HUES48 (cell line): ENCODE results near the gene ABCB11.

Source experiments
- H3K27ac ChIP-seq: one replicate; pipeline ENCODE4 v1.7.0; 2013; ENCODE audit warnings: low read depth, low read length, inconsistent platforms
- H3K27me3 ChIP-seq: 2 replicates; pipeline ENCODE4 v1.6.1; 2013; ENCODE audit warnings: mild to moderate bottlenecking, low read length; ENCODE audit not compliant: control insufficient read depth, insufficient read depth
- H3K36me3 ChIP-seq: 2 replicates; pipeline ENCODE4 v1.6.1; 2013; ENCODE audit warnings: low read length; ENCODE audit not compliant: control insufficient read depth, insufficient read depth
- H3K4me1 ChIP-seq: 2 replicates; pipeline ENCODE4 v1.6.1; 2013; ENCODE audit warnings: mild to moderate bottlenecking, low read length; ENCODE audit not compliant: control insufficient read depth, insufficient read depth
- H3K4me3 ChIP-seq: 2 replicates; pipeline ENCODE4 v1.5.1; 2013; ENCODE audit warnings: mild to moderate bottlenecking, low read depth, low read length
- H3K9ac ChIP-seq: 2 replicates; pipeline ENCODE4 v1.6.1; 2013; ENCODE audit warnings: mild to moderate bottlenecking, low read depth, low read length, moderate library complexity
- H3K9me3 ChIP-seq: 2 replicates; pipeline ENCODE4 v1.6.1; 2013; ENCODE audit warnings: low read length; ENCODE audit not compliant: control insufficient read depth, insufficient read depth

The ABCB11 gene

DNA sequence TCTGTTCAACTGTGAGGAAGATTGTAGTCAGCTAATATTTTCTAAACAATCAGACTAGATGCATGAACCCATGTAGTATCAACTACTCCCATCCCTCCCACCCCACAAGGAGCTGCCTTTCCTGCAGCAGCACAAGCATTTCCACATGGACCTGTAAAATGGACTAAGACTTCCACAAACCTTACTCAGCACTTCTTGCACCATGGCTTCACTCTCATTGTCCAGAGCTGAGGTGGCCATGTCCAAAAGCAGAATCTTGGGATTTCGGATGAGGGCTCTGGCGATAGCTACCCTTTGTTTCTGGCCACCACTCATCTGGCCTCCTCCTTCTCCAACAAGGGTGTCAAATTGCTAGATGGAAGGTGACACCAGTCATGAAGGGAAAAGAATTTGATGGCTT is 61.3 kb downstream of the ABCB11 start:
- Histone ChIP-seq H3K4me1 (peaks cover 4% of the 10 kb centered on the region; the same call in 1 of the 2 replicates), H3K4me3 (no peak overlapping the region), H3K27me3 (no peaks in the 10 kb centered on the region), H3K27ac (no peak overlapping the region), H3K9ac (no peak overlapping the region), H3K9me3 (no peaks in the 10 kb centered on the region), H3K36me3 (no peaks in the 10 kb centered on the region)

DNA sequence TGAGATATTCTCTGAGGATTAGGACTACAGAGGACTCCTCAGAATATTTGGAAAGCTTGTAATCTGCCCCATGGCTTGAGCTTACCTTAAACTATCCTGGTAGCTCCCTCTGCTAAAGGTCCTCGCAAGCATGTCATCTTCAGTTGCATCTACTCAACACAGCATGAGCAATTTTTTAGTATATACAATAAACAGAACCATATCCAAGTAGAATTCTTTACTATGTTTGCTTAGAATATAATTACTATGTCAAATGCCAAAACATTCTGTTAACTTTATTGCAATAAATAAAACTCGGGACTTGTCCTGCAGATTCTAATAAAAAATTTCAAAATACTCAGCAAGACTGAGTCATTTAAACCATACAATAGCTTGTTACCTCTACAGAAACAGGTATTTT is 62.8 kb downstream of the ABCB11 start:
- Histone ChIP-seq H3K4me3 (no peak overlapping the region), H3K36me3 (no peaks in the 10 kb centered on the region), H3K27ac (no peak overlapping the region), H3K27me3 (no peaks in the 10 kb centered on the region), H3K4me1 (peaks cover 4% of the 10 kb centered on the region; the same call in 1 of the 2 replicates), H3K9ac (no peak overlapping the region), H3K9me3 (no peaks in the 10 kb centered on the region)

- no peak overlapping the region for H3K27ac ChIP-seq
- H3K4me1 ChIP-seq: peaks cover 4% of the 10 kb centered on the region; the same call in 1 of the 2 replicates
Measured at GRCh38 chr2:168964251-168964807, 66.8 kb downstream of the ABCB11 start.

DNA sequence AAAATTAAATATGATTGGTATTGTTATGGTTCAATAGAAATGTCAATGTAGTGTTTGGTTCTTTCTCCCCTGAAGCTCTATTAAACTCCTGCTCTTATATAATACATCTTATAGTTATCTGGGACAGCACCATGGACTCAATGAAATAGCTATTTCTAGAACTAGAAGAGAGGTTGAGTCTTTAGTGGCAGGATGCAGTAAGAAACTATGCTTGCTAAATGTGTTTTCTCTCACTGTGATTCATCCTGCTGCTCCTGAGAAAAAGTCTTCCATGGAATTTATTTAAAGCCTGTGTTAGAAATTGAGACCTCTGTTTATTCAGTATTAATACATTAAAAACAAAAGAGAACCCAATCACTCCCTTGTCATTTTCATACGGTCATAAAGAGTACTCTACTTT is 68.5 kb downstream of the ABCB11 start:
- H3K4me1 ChIP-seq: peaks cover 4% of the 10 kb centered on the region; the same call in 1 of the 2 replicates
- no peaks in the 10 kb centered on the region for H3K9me3 ChIP-seq
- H3K36me3 ChIP-seq: no peaks in the 10 kb centered on the region
- H3K27me3 ChIP-seq: no peaks in the 10 kb centered on the region
- H3K9ac ChIP-seq: no peak overlapping the region
- no peak overlapping the region for H3K4me3 ChIP-seq
- no peak overlapping the region for H3K27ac ChIP-seq

More at GRCh38 chr2:168964251-168964807, 66.8 kb downstream of the ABCB11 start:
- Histone ChIP-seq H3K36me3 (no peaks in the 10 kb centered on the region), H3K9me3 (no peaks in the 10 kb centered on the region), H3K27me3 (no peaks in the 10 kb centered on the region), H3K4me3 (no peak overlapping the region), H3K9ac (no peak overlapping the region)

DNA sequence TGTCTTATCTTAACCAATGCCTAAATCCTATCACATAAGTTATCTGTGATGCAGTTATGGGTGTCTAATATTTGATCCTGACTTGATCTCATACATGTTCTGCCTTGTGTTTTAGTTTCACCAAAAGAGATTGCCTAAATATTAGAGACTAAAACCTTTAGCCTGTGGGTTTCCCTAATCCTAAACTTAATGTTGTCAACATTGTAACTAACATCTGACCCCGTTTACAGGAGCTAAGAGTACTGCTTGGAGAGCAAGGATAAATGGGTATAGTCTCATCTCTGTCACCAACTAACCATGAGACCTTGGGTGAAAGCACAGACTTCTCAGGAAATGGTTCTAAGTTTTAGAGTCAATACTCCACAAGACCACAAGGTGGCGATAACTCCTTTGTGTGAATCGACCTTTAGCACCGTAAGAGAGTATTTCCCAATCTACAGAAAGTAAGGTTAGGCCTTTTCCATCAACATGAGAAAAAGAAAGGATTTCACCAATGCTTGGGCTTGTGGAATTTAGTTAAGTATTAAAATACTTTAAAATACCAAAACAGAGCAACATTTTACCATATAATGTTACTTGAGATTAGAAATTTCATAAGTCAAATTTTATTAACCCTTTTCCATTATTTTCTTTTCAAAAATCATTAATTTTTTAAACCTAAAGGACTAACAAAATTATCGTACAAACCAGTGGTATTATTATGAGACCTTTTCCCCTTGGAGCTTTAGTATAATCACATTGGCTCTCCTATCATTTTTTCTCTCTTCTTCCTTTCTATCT is 69.5 kb downstream of the ABCB11 start:
- H3K27ac ChIP-seq: no peak overlapping the region
- no peaks in the 10 kb centered on the region for H3K27me3 ChIP-seq
- H3K36me3 ChIP-seq: no peaks in the 10 kb centered on the region
- no peaks in the 10 kb centered on the region for H3K4me1 ChIP-seq
- H3K9me3 ChIP-seq: no peaks in the 10 kb centered on the region
- H3K4me3 ChIP-seq: no peak overlapping the region
- H3K9ac ChIP-seq: no peak overlapping the region

DNA sequence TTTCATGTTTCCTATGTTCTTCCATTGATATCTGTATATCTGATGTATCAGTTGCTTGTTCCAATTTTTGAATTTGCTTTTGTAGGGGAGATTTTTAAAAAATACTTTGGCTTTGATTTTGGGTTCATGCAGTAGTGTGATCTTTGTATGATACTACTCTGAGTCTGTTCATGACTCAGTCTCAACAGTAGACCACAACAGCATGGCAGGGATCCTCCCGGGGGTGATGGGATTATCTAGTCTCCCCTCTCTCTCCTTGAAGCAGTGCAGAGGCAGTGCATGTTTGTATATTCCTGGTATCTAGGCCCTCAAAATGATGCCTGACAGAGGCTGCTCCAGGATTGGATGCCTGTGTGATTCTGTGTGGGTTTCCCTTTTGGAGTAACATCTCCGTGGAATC is 74.7 kb downstream of the ABCB11 start:
- Histone ChIP-seq H3K4me3 (no peak overlapping the region), H3K27me3 (no peaks in the 10 kb centered on the region), H3K9me3 (peaks cover 6% of the 10 kb centered on the region; the same call in 1 of the 2 replicates), H3K36me3 (no peaks in the 10 kb centered on the region), H3K27ac (no peak overlapping the region), H3K4me1 (no peaks in the 10 kb centered on the region), H3K9ac (no peak overlapping the region)

DNA sequence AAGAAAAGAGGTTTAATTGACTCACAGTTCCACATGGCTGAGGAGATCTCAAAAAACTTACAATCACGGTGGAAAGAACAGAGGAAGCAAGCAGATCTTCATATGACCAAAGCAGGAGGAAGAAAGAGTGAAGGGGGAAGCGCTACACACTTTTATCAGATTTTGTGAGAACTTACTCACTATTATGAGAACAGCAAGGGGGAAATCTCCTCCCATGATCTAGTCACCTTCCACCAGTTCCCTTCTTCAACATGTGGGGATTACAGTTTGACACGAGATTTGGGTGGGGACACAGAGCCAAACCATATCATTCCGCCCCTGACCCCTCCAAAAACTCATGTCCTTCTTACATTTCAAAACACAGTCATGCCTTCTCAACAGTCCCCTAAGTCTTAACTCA is 75.8 kb downstream of the ABCB11 start:
- no peaks in the 10 kb centered on the region for H3K4me1 ChIP-seq
- no peaks in the 10 kb centered on the region for H3K27me3 ChIP-seq
- H3K9me3 ChIP-seq: peaks cover 6% of the 10 kb centered on the region; the same call in 1 of the 2 replicates
- no peak overlapping the region for H3K4me3 ChIP-seq
- H3K27ac ChIP-seq: no peak overlapping the region
- no peak overlapping the region for H3K9ac ChIP-seq
- no peaks in the 10 kb centered on the region for H3K36me3 ChIP-seq

GRCh38 chr2:168954256-168954655 is 76.9 kb downstream of the ABCB11 start:
- H3K4me1 ChIP-seq: no peaks in the 10 kb centered on the region
- no peak overlapping the region for H3K27ac ChIP-seq
- H3K27me3 ChIP-seq: no peaks in the 10 kb centered on the region
- H3K4me3 ChIP-seq: no peak overlapping the region
- no peak overlapping the region for H3K9ac ChIP-seq
- no peaks in the 10 kb centered on the region for H3K36me3 ChIP-seq
- peaks cover 6% of the 10 kb centered on the region; the same call in 1 of the 2 replicates for H3K9me3 ChIP-seq

DNA sequence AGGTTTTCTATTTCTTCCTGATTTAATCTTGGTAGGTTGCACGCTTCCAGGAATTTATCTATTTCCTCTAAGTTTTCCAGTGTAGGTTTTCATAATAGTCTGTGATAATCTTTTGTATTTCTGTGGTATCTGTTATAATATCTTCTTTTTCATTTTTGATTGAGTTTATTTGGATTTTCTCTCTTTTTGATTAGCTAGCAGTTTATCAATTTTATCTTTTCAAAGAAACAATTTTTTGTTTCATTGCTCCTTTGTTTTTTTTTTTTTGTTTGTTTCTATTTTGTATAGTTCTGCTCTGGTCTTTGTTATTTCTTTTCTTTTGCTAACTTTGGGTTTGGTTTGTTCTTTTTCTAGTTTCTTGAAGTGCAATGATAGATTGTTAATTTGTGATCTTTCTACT is 78.7 kb downstream of the ABCB11 start:
- Histone ChIP-seq H3K9me3 (peaks cover 6% of the 10 kb centered on the region; the same call in 1 of the 2 replicates), H3K36me3 (no peaks in the 10 kb centered on the region), H3K4me1 (no peaks in the 10 kb centered on the region), H3K9ac (no peak overlapping the region), H3K4me3 (no peak overlapping the region), H3K27me3 (no peaks in the 10 kb centered on the region), H3K27ac (no peak overlapping the region)

GRCh38 chr2:168951871-168952270 is 79.3 kb downstream of the ABCB11 start:
- Histone ChIP-seq H3K4me1 (no peaks in the 10 kb centered on the region), H3K27ac (no peak overlapping the region), H3K9me3 (peaks cover 6% of the 10 kb centered on the region; the same call in 1 of the 2 replicates), H3K4me3 (no peak overlapping the region), H3K27me3 (no peaks in the 10 kb centered on the region), H3K36me3 (no peaks in the 10 kb centered on the region), H3K9ac (no peak overlapping the region)

DNA sequence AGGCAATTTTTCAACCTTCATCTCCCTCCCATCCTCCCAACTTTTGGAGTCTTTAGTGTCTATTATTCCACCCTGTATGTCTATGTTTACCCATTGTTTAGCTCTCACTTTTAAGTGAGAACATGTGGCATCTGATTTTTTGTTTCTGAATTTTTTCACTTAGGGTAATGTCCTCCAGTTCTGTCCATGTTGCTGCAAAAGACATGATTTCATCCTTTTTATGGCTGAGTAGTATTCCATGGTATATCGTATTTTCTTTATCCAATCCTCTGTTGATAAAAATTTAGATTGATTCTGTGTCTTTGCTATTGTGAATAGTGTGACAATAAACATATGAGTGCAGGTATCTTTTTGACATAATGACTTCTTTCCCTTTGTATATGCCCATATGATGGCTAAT is 81.8 kb downstream of the ABCB11 start:
- Histone ChIP-seq H3K36me3 (no peaks in the 10 kb centered on the region), H3K9me3 (peaks cover 6% of the 10 kb centered on the region; the same call in 1 of the 2 replicates), H3K4me1 (no peaks in the 10 kb centered on the region), H3K9ac (no peak overlapping the region), H3K27ac (no peak overlapping the region), H3K27me3 (no peaks in the 10 kb centered on the region), H3K4me3 (no peak overlapping the region)
